ENCODE data around the gene HIVEP3. TPM values are rescaled to one million over a fixed set of nuclear protein-coding genes. Genes with fewer than 3 reads are reported as not detected.

Gene HIVEP3
- total RNA-seq, 1 donor from 2014 or later: 11.0 TPM

GRCh38 chr1:41754540-41754939 is 164.2 kb downstream of the HIVEP3 start:
- intact Hi-C loops (cut with DNase I): no loop called here
- ATAC-seq (no peak), DNase-seq (ENCODE audit: low spot score) (no peak)

DNA sequence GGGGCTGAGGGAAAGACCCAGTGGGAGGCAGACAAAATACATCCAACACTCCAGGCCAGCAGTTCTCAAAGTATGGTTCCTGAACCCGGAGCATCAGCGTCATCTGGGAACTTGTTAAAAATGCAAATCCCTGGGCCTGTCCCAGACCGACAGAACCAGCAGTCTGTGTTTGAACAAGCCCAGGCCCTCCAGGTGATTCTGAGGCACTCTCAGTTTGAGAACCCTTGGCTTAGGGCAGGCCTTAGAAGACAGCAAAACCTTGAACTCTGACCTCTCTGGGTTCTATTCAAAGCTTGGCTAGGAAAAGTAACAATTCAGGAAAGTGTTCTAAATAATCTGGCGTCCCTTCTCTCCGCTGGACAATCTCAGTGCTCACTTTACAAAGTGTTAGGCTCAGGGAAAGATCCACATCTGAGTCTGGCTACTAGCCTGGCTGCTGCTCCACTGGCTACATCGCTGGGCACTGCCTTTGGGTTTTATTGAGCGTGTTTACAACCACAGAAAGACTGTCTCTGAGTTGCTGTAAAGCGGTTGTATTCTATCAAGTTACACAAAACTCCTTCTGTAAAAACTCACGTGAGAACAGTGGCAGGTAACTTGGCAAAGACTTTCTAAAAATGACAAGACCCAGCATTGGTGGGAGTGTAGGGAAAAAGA is 166.1 kb downstream of the HIVEP3 start:
- DNase-seq (ENCODE audit: low spot score) (no peak), ATAC-seq (no peak)
- intact Hi-C loops (cut with DNase I): no loop called here

DNA sequence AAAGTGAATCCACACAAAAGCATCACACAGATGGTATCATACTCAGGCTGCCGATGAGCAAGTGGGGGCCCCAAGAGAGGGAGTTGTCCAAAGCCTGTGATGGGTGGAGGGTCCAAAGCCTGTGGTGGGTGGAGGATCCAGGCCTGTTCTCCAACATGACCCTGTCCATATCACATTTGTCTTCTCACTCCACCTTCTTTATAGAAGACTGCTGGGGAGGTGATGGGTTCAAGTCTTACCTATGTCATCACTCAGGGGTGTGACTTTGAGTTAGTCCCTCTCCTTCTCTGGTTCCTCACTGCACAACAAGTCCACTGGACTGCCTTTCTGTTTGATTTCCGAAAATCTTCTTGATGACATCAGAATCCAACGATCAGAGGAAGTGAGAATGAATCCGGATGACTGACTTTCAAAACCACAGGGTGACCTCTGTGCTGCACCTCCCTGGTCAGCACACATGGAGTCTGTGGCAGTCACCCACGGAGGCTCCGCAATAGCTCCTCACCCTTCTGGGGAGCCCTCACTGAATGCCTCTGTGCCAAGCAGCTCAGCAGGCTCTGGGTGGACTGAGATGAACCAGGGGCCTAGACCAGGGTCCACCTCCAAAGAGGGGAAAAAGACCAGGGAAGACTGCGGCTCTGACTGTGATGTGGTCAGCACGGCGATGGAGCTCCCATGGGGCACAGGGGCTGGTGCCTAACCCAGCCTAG is 166.8 kb downstream of the HIVEP3 start:
- no peak for DNase-seq (ENCODE audit: low spot score)
- peak; percentile 78 for ATAC-seq
- intact Hi-C loops (cut with DNase I): no loop called here

DNA sequence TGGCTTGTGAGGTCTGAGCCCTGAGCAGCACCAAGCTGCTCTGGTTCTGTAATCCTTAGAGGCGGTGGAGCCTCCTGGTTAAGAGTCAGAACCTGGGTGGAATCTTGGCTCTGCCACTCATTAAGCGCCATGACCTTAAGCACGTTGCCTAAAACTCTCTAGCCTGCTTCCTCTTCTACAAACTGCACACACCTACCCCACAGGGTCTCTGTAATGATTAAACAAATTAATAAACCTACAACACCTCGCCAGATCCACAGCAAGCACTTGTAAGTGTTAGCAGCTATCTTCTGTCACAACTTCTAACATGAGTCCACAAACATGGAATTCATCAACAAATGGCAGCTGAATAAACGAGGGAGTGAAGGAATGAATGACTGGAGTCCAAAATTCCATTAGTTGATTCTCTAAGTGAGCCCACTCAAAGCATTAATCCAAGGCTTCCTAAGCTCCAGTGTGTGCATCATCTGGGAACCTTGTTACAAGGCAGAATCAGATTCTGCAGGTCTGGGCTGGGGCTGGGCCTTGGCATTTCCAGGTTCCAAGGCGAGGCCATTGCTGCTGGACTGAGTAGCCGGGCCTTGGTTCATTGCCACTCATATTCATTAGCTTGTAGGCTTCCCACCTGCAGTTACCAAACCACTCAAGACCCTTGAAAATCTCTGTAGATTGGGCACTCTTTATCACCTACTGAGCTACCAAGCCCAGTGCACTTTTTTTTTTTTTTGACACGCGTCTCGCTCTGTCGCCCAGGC is 168.6 kb downstream of the HIVEP3 start:
- ATAC-seq: no peak
- DNase-seq (ENCODE audit: low spot score): no peak
- intact Hi-C loops (cut with DNase I): no loop called here

DNA sequence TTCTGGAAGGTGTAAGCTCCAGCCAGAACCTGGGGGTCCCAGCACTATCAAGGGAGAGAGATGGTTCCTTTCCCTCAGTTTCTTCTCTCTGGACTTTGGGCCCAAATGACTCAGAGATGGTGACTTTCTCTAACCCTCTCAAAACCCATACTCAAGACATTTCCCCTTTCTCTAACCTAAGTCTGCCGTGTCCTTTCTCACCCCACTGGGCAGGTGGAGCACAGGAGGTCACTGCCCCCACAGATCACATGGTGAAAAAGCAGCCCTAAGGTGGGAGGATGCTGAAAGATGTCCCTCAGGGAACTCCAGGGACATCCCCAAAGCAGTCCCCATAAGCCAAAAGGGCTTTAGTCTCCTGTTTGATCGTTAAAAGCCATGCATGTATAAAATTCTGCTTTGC is 173.7 kb downstream of the HIVEP3 start:
- ATAC-seq (no peak), DNase-seq (ENCODE audit: low spot score) (no peak)
- intact Hi-C loops (cut with DNase I): no loop called here

GRCh38 chr1:41743366-41743765 is 175.4 kb downstream of the HIVEP3 start:
- ATAC-seq (no peak), DNase-seq (ENCODE audit: low spot score) (no peak)
- intact Hi-C loops (cut with DNase I): no loop called here

DNA sequence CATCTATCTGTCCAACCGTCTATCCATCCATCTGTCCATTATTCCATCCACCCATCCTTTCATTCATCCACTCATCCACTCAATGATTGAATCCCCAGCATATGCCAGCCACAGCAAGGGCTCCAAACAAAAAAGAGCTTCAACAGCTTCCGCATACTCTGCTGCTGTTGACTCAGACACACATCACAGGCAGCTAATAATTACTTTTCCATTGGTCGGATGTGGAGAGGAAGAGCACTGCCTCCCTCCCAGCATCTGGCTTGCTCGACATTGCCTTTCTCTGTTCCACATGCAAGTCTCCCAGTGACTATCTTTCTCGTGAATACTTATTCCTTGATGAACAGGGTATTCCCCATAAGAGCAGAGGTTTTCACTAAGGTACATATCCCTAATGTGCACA is 176.5 kb downstream of the HIVEP3 start:
- DNase-seq (ENCODE audit: low spot score) (no peak), ATAC-seq (no peak)
- intact Hi-C loops (cut with DNase I): no loop called here

GRCh38 chr1:41741244-41741643 is 177.5 kb downstream of the HIVEP3 start:
- ATAC-seq (no peak), DNase-seq (ENCODE audit: low spot score) (no peak)

GRCh38 chr1:41740630-41741239 is 178.0 kb downstream of the HIVEP3 start:
- intact Hi-C loops (cut with DNase I): no loop called here
- DNase-seq (ENCODE audit: low spot score) (no peak), ATAC-seq (no peak)

More at GRCh38 chr1:41741244-41741643, 177.5 kb downstream of the HIVEP3 start:
- intact Hi-C loops (cut with DNase I): no loop called here

DNA sequence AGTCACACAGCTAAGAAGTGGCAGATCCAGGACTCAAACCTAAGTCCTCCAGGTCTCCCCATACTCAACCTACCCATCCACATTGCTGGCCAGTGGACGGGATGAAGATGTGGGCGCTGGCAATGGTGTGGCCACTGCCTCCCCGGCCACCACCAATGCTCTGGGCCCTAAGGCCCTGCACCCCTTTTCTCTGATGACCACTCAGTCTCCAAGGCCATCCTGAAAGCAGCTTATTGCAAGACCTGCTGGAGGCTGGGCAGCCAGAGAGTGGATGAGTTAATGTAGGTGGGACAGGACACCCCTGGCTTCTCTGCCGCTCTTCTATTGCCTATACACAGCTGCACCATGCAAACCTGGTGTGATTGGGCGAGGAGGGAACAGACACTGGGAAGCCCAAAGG is 178.7 kb downstream of the HIVEP3 start:
- no peak for DNase-seq (ENCODE audit: low spot score)
- no peak for ATAC-seq

GRCh38 chr1:41739061-41739955 is 179.4 kb downstream of the HIVEP3 start:
- peak; percentile 94 for ATAC-seq
- peak; percentile 91 for DNase-seq (ENCODE audit: low spot score)
- intact Hi-C loops (cut with DNase I): no loop called here

More for the DNA sequence above, 178.7 kb downstream of the HIVEP3 start:
- intact Hi-C loops (cut with DNase I): no loop called here

- peak; percentile 42 for ATAC-seq
- DNase-seq (ENCODE audit: low spot score): no peak
- intact Hi-C loops (cut with DNase I): no loop called here
Observed at GRCh38 chr1:41738475-41738874, 180.2 kb downstream of the HIVEP3 start.

- ATAC-seq: no peak
- intact Hi-C loops (cut with DNase I): no loop called here
- DNase-seq (ENCODE audit: low spot score): no peak
Observed at GRCh38 chr1:41738006-41738405, 180.7 kb downstream of the HIVEP3 start.

DNA sequence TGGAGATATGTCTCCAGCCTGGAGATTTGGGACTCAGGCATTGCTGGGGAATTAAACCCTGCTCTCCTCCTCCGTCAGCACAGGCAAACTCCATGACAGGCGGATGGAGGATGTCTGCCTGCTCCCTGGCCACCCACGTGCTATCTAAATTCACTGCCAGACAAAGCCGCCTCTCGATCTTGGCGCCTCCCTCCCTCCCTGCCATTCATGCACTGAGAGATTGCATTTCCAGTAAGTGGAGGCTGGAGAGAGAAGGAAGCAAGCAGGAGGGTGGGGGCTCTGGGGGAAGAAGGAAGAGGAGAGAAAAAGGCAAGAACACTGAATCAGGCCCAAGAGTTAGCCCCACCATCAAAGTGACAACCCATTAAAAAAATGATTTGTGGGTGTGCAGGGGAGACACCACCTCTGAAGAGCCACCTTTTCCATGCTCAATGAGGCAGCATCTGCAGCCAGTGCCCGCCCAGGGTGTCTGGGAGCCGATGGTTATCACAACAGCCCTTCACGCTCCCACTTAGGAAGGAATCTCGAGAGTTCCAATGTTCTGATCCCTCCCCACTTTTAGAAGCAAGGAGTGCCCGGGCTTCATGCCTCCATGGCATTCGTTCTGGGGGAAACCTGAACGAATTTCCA is 183.0 kb downstream of the HIVEP3 start:
- DNase-seq (ENCODE audit: low spot score) (no peak), ATAC-seq (no peak)
- intact Hi-C loops (cut with DNase I): no loop called here

GRCh38 chr1:41735139-41735538 is 183.6 kb downstream of the HIVEP3 start:
- no peak for ATAC-seq
- intact Hi-C loops (cut with DNase I): no loop called here
- no peak for DNase-seq (ENCODE audit: low spot score)

DNA sequence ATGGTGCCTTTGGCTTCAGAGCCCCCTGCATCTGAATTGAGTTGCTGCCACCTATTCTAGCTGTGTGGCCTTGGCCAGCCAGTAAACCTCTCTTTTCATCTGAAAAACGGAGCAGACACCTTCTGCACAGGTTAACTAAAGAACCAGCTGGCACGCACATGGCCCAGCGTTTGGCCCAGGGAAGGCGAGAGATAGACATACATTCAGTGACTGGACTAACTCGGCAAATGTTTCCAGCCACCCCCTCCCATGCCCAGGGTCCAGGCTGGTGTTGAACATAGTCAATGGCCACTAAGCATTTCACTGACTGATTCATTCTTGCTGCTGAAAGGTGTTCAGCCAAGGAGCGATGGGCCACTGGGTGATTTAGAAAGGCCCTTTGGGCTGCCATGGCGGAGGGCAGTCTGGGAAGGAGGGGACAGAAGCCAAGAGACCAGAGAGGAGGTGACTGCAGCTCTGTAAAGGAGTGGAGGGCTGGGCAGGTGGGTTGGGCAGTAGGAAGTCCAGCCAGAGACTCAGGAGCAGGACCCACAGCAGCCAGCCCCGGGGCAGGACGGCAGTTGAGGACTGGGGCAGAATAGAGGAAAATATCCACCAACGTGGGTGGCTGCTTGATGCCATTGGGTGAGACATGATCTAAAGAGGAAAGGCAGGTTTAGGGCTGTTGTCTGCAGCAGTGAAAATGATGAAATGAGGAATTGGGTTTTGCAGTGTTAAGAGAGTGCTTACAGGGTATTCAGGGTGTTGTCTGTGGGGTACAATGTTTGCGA is 184.3 kb downstream of the HIVEP3 start:
- intact Hi-C loops (cut with DNase I): no loop called here
- DNase-seq (ENCODE audit: low spot score): no peak
- no peak for ATAC-seq

DNA sequence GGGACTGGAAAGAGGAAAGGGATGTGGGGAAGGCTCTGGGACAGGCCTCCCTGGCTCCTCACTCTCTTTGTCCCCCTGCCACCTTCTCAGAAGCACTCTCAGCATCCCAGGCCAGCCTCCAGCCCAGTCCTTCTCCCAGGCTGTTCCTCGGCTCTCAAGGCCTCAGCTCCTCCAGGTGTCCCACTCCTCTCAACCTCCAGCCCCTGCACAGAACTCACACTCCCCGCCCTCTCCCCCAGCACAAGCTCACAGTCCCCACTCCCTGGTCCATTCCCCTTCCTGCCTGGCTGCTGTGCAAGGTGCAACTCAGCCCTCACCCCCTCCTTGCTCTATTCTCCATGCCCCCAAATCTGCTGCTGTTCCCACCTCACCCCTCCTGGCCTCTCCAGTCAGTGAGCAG is 185.0 kb downstream of the HIVEP3 start:
- no peak for DNase-seq (ENCODE audit: low spot score)
- intact Hi-C loops (cut with DNase I): no loop called here
- no peak for ATAC-seq

DNA sequence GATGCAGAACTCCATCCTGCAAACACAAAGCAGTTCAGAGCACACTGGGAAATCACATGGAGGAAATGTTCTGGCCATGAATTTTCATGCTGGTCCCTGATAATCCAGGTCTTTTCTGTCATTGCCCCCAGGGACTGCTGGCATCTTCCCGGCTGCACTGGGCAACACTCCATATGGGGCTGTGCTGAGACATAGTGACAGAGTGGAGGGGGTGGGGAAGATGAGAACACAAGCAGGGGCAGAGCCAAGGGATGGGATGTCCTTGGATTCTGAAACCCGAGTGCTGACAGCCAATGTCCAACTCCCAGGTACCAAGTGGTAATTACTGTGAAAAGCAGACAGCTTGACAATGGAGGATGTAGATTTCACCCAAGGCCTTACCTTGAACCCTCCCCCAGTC is 185.7 kb downstream of the HIVEP3 start:
- DNase-seq (ENCODE audit: low spot score): no peak
- intact Hi-C loops (cut with DNase I): no loop called here
- no peak for ATAC-seq

Measured in sciatic nerve (tissue), 2 donors.